A549 (cell line): ENCODE data around the gene ERAP2. TPM values are rescaled to one million over a fixed set of nuclear protein-coding genes. Genes with fewer than 3 reads are reported as not detected.

ENCODE experiments used
- ATAC-seq, 2 experiments: fragments of 200-7000 bp in 1 of 2; fragments of >200 bp in 1 of 2; cut with Nextera tagmentation in 1 of 2; cut with Tn5 transposase in 1 of 2; 3 replicates each; pipeline versions ENCODE4 v1.8.0 to v1.9.1; 2018 to 2020; ENCODE audit warnings: mild to moderate bottlenecking in 1 of 2, moderate library complexity in 1 of 2
- CTCF ChIA-PET: fragments of 300-600 bp; sonication (Branson Sonifier 250); formaldehyde crosslinking; extraction: SDS; loops from one replicate; lab custom pipeline; 2021; ENCODE audit warnings: antibody characterized with exemption, inconsistent platforms; lab: Yijun Ruan, JAX
- POLR2A ChIA-PET: fragments of 350-600 bp; formaldehyde crosslinking; extraction: SDS; loops from one replicate; lab custom pipeline; 2021; ENCODE audit warnings: antibody characterized with exemption, inconsistent platforms; lab: Yijun Ruan, JAX
- DNase-seq, 2 experiments: peaks; one replicate each; pipeline versions ENCODE4 v3.0.0 to v3.0.0-alpha.2; 2011 to 2016; ENCODE audit warnings: low read depth in 1 of 2, low spot score in 1 of 2
- FAIRE-seq: peaks from 2 replicates; lab custom pipeline; 2011; peaks lifted over from hg19 to GRCh38; lab: Jason Lieb, UNC
- H3K27ac ChIP-seq, 2 experiments: fragments of >200 bp; sonication (Bioruptor Twin); formaldehyde crosslinking; 3 replicates each; pipeline ENCODE4 v1.5.1; 2016 to 2017
- H3K4me1 ChIP-seq: fragments of >200 bp; sonication (Bioruptor Twin); formaldehyde crosslinking; 3 replicates; pipeline ENCODE4 v1.6.1; 2016
- H3K4me2 ChIP-seq: fragments of >200 bp; sonication (Bioruptor Twin); formaldehyde crosslinking; 3 replicates; pipeline ENCODE4 v1.6.1; 2016
- H3K4me3 ChIP-seq: fragments of >200 bp; sonication (Bioruptor Twin); formaldehyde crosslinking; 3 replicates; pipeline ENCODE4 v1.5.1; 2016
- H3K9me3 ChIP-seq: fragments of >200 bp; sonication (Bioruptor Twin); formaldehyde crosslinking; 3 replicates; pipeline ENCODE4 v1.6.1; 2016
- BHLHE40 ChIP-seq: IDR thresholded peaks from 2 replicates; pipeline ENCODE4 v1.6.1; 2012; ENCODE audit warnings: low read depth, low read length, inconsistent platforms
- CBX2 ChIP-seq: fragments of 200-600 bp; sonication (generic); IDR thresholded peaks from 2 replicates; pipeline ENCODE4 v1.6.1; 2016; ENCODE audit warnings: low read depth, mild to moderate bottlenecking, borderline replicate concordance
- HOXA7 ChIP-seq: fragments of 250-450 bp; sonication (Bioruptor Pico); IDR thresholded peaks from 2 replicates; pipeline ENCODE4 v1.5.0; 2020; ENCODE audit warnings: mild to moderate bottlenecking, moderate library complexity
- HOXB13 ChIP-seq: fragments of 250-450 bp; sonication (Bioruptor Pico); IDR thresholded peaks from 2 replicates; pipeline ENCODE4 v1.5.0; 2020; ENCODE audit warnings: low read depth, mild to moderate bottlenecking, moderate library complexity
- KDM1A ChIP-seq: fragments of 200-600 bp; sonication (generic); IDR thresholded peaks from 2 replicates; pipeline ENCODE4 v1.6.1; 2016; ENCODE audit warnings: low read depth, mild to moderate bottlenecking
- MAZ ChIP-seq: fragments of 150-350 bp; IDR thresholded peaks from 2 replicates; pipeline ENCODE4 v1.6.1; 2014; ENCODE audit warnings: antibody characterized with exemption, low read depth, low read length, borderline replicate concordance
- NFE2L2 ChIP-seq: fragments of 150-350 bp; conservative IDR thresholded peaks from 2 replicates; pipeline ENCODE4 v1.6.1; 2014; ENCODE audit warnings: low read length
- NPAS2 ChIP-seq: fragments of 250-450 bp; sonication (Bioruptor Pico); IDR thresholded peaks from 2 replicates; pipeline ENCODE4 v1.8.0; 2022; ENCODE audit warnings: mild to moderate bottlenecking, moderate library complexity, borderline replicate concordance
- RAD21 ChIP-seq, 2 experiments: fragments of >200 bp in 1 of 2; sonication (Bioruptor Twin) in 1 of 2; formaldehyde crosslinking in 1 of 2; IDR thresholded peaks in 1 of 2; conservative IDR thresholded peaks in 1 of 2; 2 replicates in 1 of 2; 3 replicates in 1 of 2; pipeline ENCODE4 v1.6.1; 2012 to 2018; ENCODE audit warnings: inconsistent platforms in 1 of 2
- RARB ChIP-seq: fragments of 250-450 bp; sonication (Bioruptor Pico); IDR thresholded peaks from 2 replicates; pipeline ENCODE4 v1.8.0; 2021; ENCODE audit warnings: mild to moderate bottlenecking, moderate library complexity
- RCOR1 ChIP-seq: fragments of 150-350 bp; IDR thresholded peaks from 2 replicates; pipeline ENCODE4 v1.6.1; 2014; ENCODE audit warnings: antibody characterized with exemption, low read length, low read depth
- SMC3 ChIP-seq: fragments of >200 bp; sonication (Bioruptor Twin); formaldehyde crosslinking; IDR thresholded peaks from 3 replicates; pipeline ENCODE4 v1.6.1; 2018; ENCODE audit warnings: inconsistent platforms
- TFCP2L1 ChIP-seq: fragments of 250-450 bp; sonication (Bioruptor Pico); IDR thresholded peaks from 2 replicates; pipeline ENCODE4 v1.5.0; 2021; ENCODE audit warnings: mild to moderate bottlenecking
- ZSCAN20 ChIP-seq: fragments of 250-450 bp; sonication (Bioruptor Pico); IDR thresholded peaks from 2 replicates; pipeline ENCODE4 v1.8.0; 2022; ENCODE audit warnings: mild to moderate bottlenecking, moderate library complexity
- WGBS: methylation state at CpG from one replicate; pipeline ENCODE4 v1.1.6; 2017; ENCODE audit errors: missing lambda C conversion rate; 5-methylcytosine and 5-hydroxymethylcytosine counted together
- polyA plus RNA-seq, 4 experiments: library from polyadenylated mRNA; depleted of rRNA in 3 of 4; stranded (reverse); fragments of >200 nt; fragmentation: RNase III in 1 of 4; extraction: RNeasy Plus Mini Kit Qiagen cat#74134 plus additional on column Dnase treatment in 1 of 4; gene quantifications; 2 replicates in 3 of 4; 3 replicates in 1 of 4; pipeline ENCODE4 v1.2.3, GENCODE V29; 2011 to 2017
- TF ChIP-seq, protein P1 (sequence below): fragments of >200 bp; sonication (Bioruptor Twin); formaldehyde crosslinking; IDR thresholded peaks from 3 replicates; pipeline ENCODE4 v1.5.1; 2016
- TF ChIP-seq, protein P2 (sequence below): IDR thresholded peaks from 2 replicates; pipeline ENCODE4 v1.6.1; 2012; ENCODE audit warnings: low read depth, borderline replicate concordance
- TF ChIP-seq, protein P3 (sequence below): fragments of 450-650 bp; IDR thresholded peaks from 2 replicates; pipeline ENCODE4 v1.6.1; 2014; ENCODE audit warnings: antibody characterized with exemption
- TF ChIP-seq, protein P4 (sequence below): fragments of >200 bp; sonication (Bioruptor Twin); formaldehyde crosslinking; IDR thresholded peaks from 2 replicates; pipeline ENCODE4 v1.6.1; 2016

The ERAP2 gene
- polyA plus RNA-seq, 2 of the 4 experiments (the other 2 are of a cell fraction) = 1.0 to 2.2 TPM

DNA sequence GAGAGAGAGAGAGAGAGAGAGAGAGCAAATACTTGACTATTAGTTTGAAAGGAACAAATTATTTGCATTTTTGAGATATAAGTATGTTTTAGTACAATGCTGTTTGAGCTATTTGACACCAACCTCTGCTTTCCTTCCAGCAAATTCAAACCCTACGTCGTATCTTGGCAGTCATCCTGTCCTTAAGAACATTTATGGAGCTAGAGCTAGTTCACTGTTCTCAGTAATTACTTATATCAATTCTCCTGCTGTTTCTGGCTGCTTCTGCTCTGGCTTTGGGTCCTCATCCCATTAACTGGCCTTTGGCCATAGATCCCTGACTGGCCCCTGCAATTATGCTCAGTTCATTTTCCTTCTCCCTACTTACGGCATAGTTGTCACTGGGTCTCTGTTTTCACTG is 19.9 kb upstream of the ERAP2 start:
- TF ChIP-seq, protein P1, sequence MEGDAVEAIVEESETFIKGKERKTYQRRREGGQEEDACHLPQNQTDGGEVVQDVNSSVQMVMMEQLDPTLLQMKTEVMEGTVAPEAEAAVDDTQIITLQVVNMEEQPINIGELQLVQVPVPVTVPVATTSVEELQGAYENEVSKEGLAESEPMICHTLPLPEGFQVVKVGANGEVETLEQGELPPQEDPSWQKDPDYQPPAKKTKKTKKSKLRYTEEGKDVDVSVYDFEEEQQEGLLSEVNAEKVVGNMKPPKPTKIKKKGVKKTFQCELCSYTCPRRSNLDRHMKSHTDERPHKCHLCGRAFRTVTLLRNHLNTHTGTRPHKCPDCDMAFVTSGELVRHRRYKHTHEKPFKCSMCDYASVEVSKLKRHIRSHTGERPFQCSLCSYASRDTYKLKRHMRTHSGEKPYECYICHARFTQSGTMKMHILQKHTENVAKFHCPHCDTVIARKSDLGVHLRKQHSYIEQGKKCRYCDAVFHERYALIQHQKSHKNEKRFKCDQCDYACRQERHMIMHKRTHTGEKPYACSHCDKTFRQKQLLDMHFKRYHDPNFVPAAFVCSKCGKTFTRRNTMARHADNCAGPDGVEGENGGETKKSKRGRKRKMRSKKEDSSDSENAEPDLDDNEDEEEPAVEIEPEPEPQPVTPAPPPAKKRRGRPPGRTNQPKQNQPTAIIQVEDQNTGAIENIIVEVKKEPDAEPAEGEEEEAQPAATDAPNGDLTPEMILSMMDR = no peak
- TF ChIP-seq NFE2L2 (no peak), HOXB13 (CRISPR knock-in tag) (no peak), MAZ (no peak), RCOR1 (no peak), HOXA7 (CRISPR knock-in tag) (no peak), RAD21 (conservative IDR thresholded peaks at IDR 0.05 in 1 of 2, IDR thresholded peaks at IDR 0.05 in 1 of 2) (no peak), ZSCAN20 (no peak), NPAS2 (CRISPR knock-in tag) (no peak), RARB (CRISPR knock-in tag) (no peak), BHLHE40 (no peak), SMC3 (no peak)
- no peak for DNase-seq
- POLR2A ChIA-PET = interaction anchor here (0.6 kb wide), 1 partner anchor 10 kb away, joined by 5 read pairs; no protein-coding TSS in a partner anchor
- Histone ChIP-seq H3K4me1 (0 out of 3 replicates have a peak, but pooled peaks cover 4% of the 10 kb centered on the region), H3K27ac (no peak overlapping the region), H3K4me2 (no peak overlapping the region), H3K4me3 (no peak overlapping the region), H3K9me3 (no peaks in the 10 kb centered on the region)
- no peak for FAIRE-seq
- CTCF ChIA-PET = interaction anchor here (1.0 to 1.8 kb wide), 2 partner anchors 8 to 21 kb away, joined by 3 to 5 read pairs; no protein-coding TSS in a partner anchor
- WGBS = 91% methylated on average over 3 of the region's 3 CpGs
- no peak for ATAC-seq

DNA sequence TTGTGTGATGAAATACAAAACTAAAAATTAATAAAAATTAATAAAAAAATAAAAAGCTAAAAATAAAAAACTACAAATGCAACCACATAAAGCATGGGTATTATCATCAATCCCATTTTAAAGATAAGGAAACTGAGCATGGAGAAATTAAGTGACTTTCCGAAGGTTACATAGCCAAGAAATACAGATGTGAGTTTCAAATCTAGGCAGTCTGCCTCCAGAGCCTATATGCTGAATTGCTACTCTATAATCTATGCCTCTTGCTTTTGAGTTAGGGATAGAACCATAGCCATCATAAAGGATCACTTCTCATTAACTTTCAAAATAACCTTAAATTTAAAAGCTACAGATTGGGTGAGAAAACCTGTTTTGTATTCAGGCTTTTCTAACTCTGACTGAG is 18.8 kb upstream of the ERAP2 start:
- no peaks in the 10 kb centered on the region for H3K9me3 ChIP-seq
- ChIA-PET CTCF (interaction anchor here (0.6 to 2.8 kb wide), 4 partner anchors 9 to 910 kb away, joined by 3 to 9 read pairs (median 4); no protein-coding TSS in a partner anchor), POLR2A (no interaction called here)
- H3K4me1 ChIP-seq = 0 out of 3 replicates have a peak, but pooled peaks cover 4% of the 10 kb centered on the region
- no peak overlapping the region for H3K27ac ChIP-seq
- FAIRE-seq (no peak), DNase-seq (no peak), ATAC-seq (no peak)
- 88% methylated on average over 1 of the region's 1 CpG for WGBS
- H3K4me3 ChIP-seq = no peak overlapping the region
- no peak for TF ChIP-seq KDM1A
- TF ChIP-seq, protein P2, sequence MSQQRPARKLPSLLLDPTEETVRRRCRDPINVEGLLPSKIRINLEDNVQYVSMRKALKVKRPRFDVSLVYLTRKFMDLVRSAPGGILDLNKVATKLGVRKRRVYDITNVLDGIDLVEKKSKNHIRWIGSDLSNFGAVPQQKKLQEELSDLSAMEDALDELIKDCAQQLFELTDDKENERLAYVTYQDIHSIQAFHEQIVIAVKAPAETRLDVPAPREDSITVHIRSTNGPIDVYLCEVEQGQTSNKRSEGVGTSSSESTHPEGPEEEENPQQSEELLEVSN = no peak
- no peak for TF ChIP-seq RCOR1
- TF ChIP-seq, protein P3, sequence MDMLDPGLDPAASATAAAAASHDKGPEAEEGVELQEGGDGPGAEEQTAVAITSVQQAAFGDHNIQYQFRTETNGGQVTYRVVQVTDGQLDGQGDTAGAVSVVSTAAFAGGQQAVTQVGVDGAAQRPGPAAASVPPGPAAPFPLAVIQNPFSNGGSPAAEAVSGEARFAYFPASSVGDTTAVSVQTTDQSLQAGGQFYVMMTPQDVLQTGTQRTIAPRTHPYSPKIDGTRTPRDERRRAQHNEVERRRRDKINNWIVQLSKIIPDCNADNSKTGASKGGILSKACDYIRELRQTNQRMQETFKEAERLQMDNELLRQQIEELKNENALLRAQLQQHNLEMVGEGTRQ = no peak
- H3K4me2 ChIP-seq = no peak overlapping the region

DNA sequence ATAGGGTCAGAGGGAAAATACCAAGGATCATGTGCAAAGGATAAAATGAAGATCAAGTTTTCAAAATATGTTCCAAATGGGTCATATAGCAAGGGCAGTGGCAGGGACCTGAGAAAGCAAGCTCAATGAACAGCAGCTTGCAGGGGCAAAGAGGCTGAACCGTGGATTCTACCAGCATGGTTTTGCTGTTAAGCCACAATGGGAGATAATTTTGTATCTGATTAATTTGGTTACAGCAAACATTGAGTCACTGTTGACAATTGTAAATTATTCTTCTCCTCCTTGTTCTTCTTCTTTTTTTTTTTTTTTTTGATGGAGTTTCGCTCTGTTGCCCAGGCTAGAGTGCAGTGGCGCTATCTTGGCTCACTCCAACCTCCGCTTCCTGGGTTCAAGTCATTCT is 18.4 kb upstream of the ERAP2 start:
- no peak overlapping the region for H3K27ac ChIP-seq
- no peaks in the 10 kb centered on the region for H3K9me3 ChIP-seq
- DNase-seq = no peak
- POLR2A ChIA-PET = no interaction called here
- CTCF ChIA-PET = interaction anchor here (0.6 to 2.8 kb wide), 3 partner anchors 11 to 911 kb away, joined by 4 to 9 read pairs (median 4); no protein-coding TSS in a partner anchor
- 81% methylated on average over 4 of the region's 4 CpGs for WGBS
- H3K4me2 ChIP-seq = no peak overlapping the region
- TF ChIP-seq, protein P4, sequence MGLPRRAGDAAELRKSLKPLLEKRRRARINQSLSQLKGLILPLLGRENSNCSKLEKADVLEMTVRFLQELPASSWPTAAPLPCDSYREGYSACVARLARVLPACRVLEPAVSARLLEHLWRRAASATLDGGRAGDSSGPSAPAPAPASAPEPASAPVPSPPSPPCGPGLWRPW = no peak
- TF ChIP-seq RARB (CRISPR knock-in tag) = no peak
- TF ChIP-seq HOXB13 (CRISPR knock-in tag) = no peak
- no peak for TF ChIP-seq CBX2
- TF ChIP-seq TFCP2L1 (CRISPR knock-in tag) = no peak
- TF ChIP-seq, all 56 proteins: peak for 0
- H3K4me1 ChIP-seq = 0 out of 3 replicates have a peak, but pooled peaks cover under 1% of the 10 kb centered on the region
- H3K4me3 ChIP-seq = no peak overlapping the region
- ATAC-seq (no peak), FAIRE-seq (no peak)
